ENCODE data around the gene ANXA4.

GRCh38 chr2:69762025-69762424 is 20.1 kb downstream of the ANXA4 start:
- no peak for TF ChIP-seq CTCF (IDR thresholded peaks at IDR 0.05)
- TF ChIP-seq POLR2A (IDR thresholded peaks at IDR 0.05): no peak

Measured in thyroid gland (tissue), 4 donors.